GM13977 (cell line): ENCODE results near the gene RUNX3.

Experiments used
- DNase-seq: peaks from one replicate; pipeline ENCODE4 v3.0.0; 2012; ENCODE audit warnings: low spot score
- CTCF ChIP-seq: IDR thresholded peaks from 2 replicates; pipeline ENCODE4 v1.5.1; 2012; ENCODE audit warnings: mild to moderate bottlenecking, control low read depth; ENCODE audit not compliant: insufficient read depth; ENCODE audit errors: extremely low read depth, missing control alignments
- in situ Hi-C: fragments of 300-500 bp; cut with MboI; formaldehyde crosslinking; loops from one replicate; pipeline ENCODE4 v1.12.0; 2022; ENCODE audit warnings: low sequenced_read_pairs, low pct_unique_long_range_greater_than_20kb, mixed read lengths, inconsistent platforms; ENCODE audit not compliant: unreplicated experiment

RUNX3 gene

DNA sequence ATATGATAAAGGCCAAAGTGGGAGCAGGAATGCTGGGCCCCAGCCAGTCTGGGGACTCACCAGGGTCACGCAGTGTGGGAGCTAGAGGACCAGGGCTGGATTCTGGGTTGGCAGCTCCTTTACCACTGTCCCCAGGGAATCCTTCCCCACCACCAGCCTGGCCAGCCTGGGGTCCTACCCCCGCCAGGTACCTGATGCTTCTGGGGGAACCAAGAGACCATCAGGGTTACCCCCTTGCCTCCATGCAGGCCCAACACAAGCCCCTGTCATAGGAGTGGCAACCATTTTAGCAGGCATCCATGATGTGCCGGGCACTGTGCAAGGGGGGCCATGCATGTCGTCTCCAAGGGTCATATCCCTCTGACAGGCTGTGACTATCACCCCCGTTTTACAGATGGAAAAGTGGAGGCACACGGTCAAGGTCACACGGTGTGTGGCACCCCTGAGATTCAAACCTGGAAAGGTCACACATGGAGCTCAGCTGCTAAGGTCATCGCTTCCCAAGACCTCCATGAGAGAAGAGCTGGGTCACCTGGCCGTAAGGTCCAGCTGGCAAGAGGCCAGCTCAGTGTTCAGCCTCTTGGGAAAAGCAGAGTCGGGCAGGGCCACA lies 16.4 kb downstream of the RUNX3 start:
- no peak for TF ChIP-seq CTCF
- in situ Hi-C loops = no loop called here
- no peak for DNase-seq

DNA sequence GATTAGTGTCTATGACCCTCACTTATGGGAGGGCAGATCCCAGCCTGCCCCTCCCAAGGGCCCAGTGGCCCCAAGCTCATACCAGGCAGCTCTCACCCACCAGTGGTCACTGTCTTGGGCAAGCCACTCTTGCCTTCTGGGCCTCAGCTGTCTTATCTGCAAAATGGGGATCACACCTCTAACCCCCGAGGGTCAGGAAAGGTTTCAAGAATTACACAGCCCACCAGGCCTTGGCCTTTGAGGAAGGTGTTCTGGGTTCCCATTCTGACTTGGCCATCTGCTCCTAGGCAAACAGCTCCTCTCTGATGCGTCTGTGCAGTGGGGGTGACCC lies 16.8 kb downstream of the RUNX3 start:
- no peak for TF ChIP-seq CTCF
- DNase-seq = no peak
- in situ Hi-C loops = no loop called here

DNA sequence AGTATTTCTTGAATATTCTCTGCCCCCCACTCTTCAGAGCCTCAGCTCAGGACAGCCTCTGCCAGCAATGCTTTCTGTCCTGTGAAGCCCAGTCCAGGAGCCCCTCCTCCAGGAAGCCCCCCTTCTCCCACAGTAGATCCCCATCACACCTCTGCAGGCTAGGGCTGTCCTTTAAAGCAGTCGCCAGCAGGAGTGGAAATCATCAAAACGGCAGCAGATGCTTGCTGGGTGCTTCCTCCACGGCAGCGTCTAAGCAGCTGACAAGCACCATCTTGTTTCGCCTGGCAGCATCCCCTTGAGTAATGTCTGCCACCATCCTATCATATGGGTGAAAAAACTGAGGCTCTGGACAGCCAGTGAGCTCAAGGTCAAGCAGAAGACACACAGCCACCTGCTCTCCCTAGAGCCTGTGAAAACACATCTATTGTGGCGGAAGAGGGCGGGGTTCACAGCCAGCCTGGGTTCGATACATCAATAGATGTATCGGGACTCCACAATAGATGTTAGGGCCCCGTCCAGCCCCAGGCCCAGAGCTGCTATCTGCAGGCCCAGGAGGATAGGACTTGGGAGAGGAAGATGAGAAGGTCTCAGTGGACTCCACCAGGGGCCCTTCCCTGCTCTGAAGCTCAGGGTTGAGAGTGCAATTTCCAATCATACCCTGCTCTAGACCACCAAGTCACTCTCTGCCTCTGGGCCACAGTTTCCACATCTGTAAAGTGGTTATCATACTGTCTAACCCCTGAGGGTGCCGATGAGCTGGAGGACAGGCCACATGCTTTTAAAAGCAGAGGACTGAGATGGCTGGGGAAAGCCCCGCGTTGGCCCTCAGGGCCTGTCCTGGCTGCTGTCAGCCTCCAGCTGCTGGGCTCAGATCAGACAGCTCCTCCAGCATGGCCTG lies 17.5 kb downstream of the RUNX3 start:
- no peak for TF ChIP-seq CTCF
- in situ Hi-C loops = no loop called here
- DNase-seq = no peak

- DNase-seq = no peak
- no peak for TF ChIP-seq CTCF
- in situ Hi-C loops = no loop called here
Observed at GRCh38 chr1:24911651-24912155, 18.4 kb downstream of the RUNX3 start.

- in situ Hi-C loops = no loop called here
- no peak for DNase-seq
- TF ChIP-seq CTCF = no peak
Observed at GRCh38 chr1:24910751-24911650, 19.1 kb downstream of the RUNX3 start.

DNA sequence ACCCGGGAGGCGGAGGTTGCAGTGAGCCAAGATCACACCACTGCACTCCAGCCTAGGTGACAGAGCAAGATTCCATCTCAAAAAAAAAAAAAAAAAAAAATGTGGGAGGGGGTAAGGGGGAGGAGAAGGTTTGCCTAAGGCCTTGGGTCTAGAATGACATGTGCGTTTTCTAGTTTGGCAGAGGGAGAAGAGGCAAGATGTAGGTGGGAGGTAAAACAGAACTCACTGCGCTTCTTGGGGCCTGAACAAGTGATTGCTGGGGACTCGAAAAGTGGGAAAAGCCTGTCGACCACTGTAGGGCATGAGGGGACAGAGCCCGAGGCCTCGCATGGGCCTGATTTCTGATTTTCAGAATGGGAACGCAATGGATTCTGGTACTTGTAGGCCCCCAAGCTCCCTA lies 19.9 kb downstream of the RUNX3 start:
- no peak for TF ChIP-seq CTCF
- in situ Hi-C loops = no loop called here
- DNase-seq = no peak
